Keratinocyte (primary cell): Measurements from ENCODE around the gene DAPK1. TPM values are rescaled to one million over a fixed set of nuclear protein-coding genes. Genes with fewer than 3 reads are reported as not detected.

Experiments used
- DNase-seq: peaks from one replicate; pipeline ENCODE4 v3.0.0-alpha.2; 2011; ENCODE audit warnings: low read depth, missing footprints, low spot score
- FAIRE-seq: peaks from 2 replicates; lab custom pipeline; 2011; peaks lifted over from hg19 to GRCh38; lab: Jason Lieb, UNC
- H2AFZ ChIP-seq: 2 replicates; pipeline ENCODE4 v1.6.0; 2012; ENCODE audit warnings: low read length, control low read depth, inconsistent platforms; ENCODE audit not compliant: control insufficient read depth
- H3K27ac ChIP-seq: 2 replicates; pipeline ENCODE4 v1.5.1; 2011; ENCODE audit warnings: low read length; ENCODE audit not compliant: control insufficient read depth, insufficient read depth
- H3K27me3 ChIP-seq: 3 replicates; pipeline ENCODE4 v1.6.0; 2011; ENCODE audit warnings: low read length; ENCODE audit not compliant: control insufficient read depth, insufficient read depth; ENCODE audit errors: extremely low read depth
- H3K36me3 ChIP-seq, 2 experiments: 2 replicates in 1 of 2; 3 replicates in 1 of 2; pipeline ENCODE4 v1.5.1; 2011; ENCODE audit warnings: low read length in 2 of 2, mild to moderate bottlenecking in 1 of 2; ENCODE audit not compliant: control insufficient read depth in 2 of 2, insufficient read depth in 2 of 2; ENCODE audit errors: extremely low read depth in 1 of 2
- H3K4me1 ChIP-seq: 3 replicates; pipeline ENCODE4 v1.5.1; 2011; ENCODE audit warnings: low read length; ENCODE audit not compliant: control insufficient read depth, insufficient read depth; ENCODE audit errors: extremely low read depth
- H3K4me2 ChIP-seq: 3 replicates; pipeline ENCODE4 v1.6.0; 2011; ENCODE audit warnings: low read depth, low read length; ENCODE audit not compliant: control insufficient read depth, insufficient read depth; ENCODE audit errors: extremely low read depth
- H3K4me3 ChIP-seq, 3 experiments: fragments of 200-600 bp in 1 of 3; sonication (generic) in 1 of 3; 2 replicates in 2 of 3; 3 replicates in 1 of 3; pipeline ENCODE4 v1.5.1; 2011 to 2016; ENCODE audit warnings: low read length in 3 of 3, mild to moderate bottlenecking in 3 of 3, control low read depth in 2 of 3, inconsistent platforms in 1 of 3, low read depth in 1 of 3, mixed read lengths in 1 of 3, mixed run types in 1 of 3, moderate library complexity in 1 of 3; ENCODE audit not compliant: control insufficient read depth in 2 of 3, insufficient read depth in 2 of 3; ENCODE audit errors: extremely low read depth in 1 of 3
- H3K79me2 ChIP-seq: 2 replicates; pipeline ENCODE4 v1.6.0; 2012; ENCODE audit warnings: low read length; ENCODE audit not compliant: control insufficient read depth, insufficient read depth
- H3K9ac ChIP-seq: 3 replicates; pipeline ENCODE4 v1.6.0; 2011; ENCODE audit warnings: low read length; ENCODE audit not compliant: control insufficient read depth, insufficient read depth; ENCODE audit errors: extremely low read depth
- H3K9me1 ChIP-seq: 3 replicates; pipeline ENCODE4 v1.6.0; 2011; ENCODE audit warnings: low read length; ENCODE audit not compliant: control insufficient read depth, insufficient read depth; ENCODE audit errors: extremely low read depth
- H3K9me3 ChIP-seq: 2 replicates; pipeline ENCODE4 v1.5.1; 2012; ENCODE audit warnings: low read depth, low read length; ENCODE audit not compliant: control insufficient read depth
- H4K20me1 ChIP-seq: 3 replicates; pipeline ENCODE4 v1.6.0; 2011; ENCODE audit warnings: low read length; ENCODE audit not compliant: control insufficient read depth, insufficient read depth; ENCODE audit errors: extremely low read depth
- CTCF ChIP-seq, 3 experiments: IDR thresholded peaks in 1 of 3; conservative IDR thresholded peaks in 1 of 3; optimal IDR thresholded peaks in 1 of 3; 2 replicates in 2 of 3; 3 replicates in 1 of 3; pipeline versions ENCODE3 to v1.5.1; 2011; ENCODE audit warnings: low read length in 3 of 3, mild to moderate bottlenecking in 3 of 3, moderate library complexity in 2 of 3, control low read depth in 1 of 3, inconsistent platforms in 1 of 3; ENCODE audit not compliant: insufficient read depth in 2 of 3; ENCODE audit errors: extremely low read depth in 1 of 3
- EZH2 ChIP-seq: IDR thresholded peaks from one replicate; pipeline ENCODE4 v1.6.1; 2012; ENCODE audit warnings: inconsistent platforms, mild to moderate bottlenecking, low read length, moderate library complexity
- dilution Hi-C: fragments of 300-500 bp; cut with MboI; formaldehyde crosslinking; loops from one replicate; pipeline ENCODE4 v1.7.0; 2020; ENCODE audit warnings: low sequenced_read_pairs; ENCODE audit not compliant: extremely low pct_ligation_motif_present
- polyA plus RNA-seq, 5 experiments: library from polyadenylated mRNA; depleted of rRNA in 3 of 5; stranded (reverse) in 3 of 5; stranded (forward) in 1 of 5; unstranded in 1 of 5; fragments of >200 nt; gene quantifications; 1 replicate in 1 of 5; 2 replicates in 3 of 5; 3 replicates in 1 of 5; pipeline versions ENCODE4 v1.2.1 to v1.2.3, GENCODE V29; 2011 to 2012; ENCODE audit warnings: missing spikeins in 2 of 5, low read depth in 1 of 5, low replicate concordance in 1 of 5

Gene DAPK1
- polyA plus RNA-seq, 1 donor (not counting 4 experiments of a cell fraction or from before 2014, with no cell fraction given) = 2.8 TPM

- Histone ChIP-seq H4K20me1 (no peaks in the 10 kb centered on the region), H3K4me2 (no peak overlapping the region), H3K27ac (no peak overlapping the region), H2AFZ (no peak overlapping the region), H3K27me3 (no peaks in the 10 kb centered on the region), H3K79me2 (no peaks in the 10 kb centered on the region), H3K9me1 (no peaks in the 10 kb centered on the region), H3K9ac (no peak overlapping the region), H3K4me1 (no peaks in the 10 kb centered on the region), H3K9me3 (no peaks in the 10 kb centered on the region), H3K4me3 (no peak overlapping the region), H3K36me3 (no peaks in the 10 kb centered on the region)
- DNase-seq = no peak
- FAIRE-seq = no peak
- TF ChIP-seq CTCF (optimal IDR thresholded peaks at IDR 0.05 in 1 of 3, IDR thresholded peaks at IDR 0.05 in 1 of 3, conservative IDR thresholded peaks at IDR 0.05 in 1 of 3; ENCODE audit: extremely low read depth in 1 of 3, insufficient read depth in 2 of 3, low read length in 3 of 3) = no peak
- no peak for TF ChIP-seq EZH2
- dilution Hi-C loops = no loop called here
Measured at GRCh38 chr9:87657190-87657589, 159.5 kb downstream of the DAPK1 start.

DNA sequence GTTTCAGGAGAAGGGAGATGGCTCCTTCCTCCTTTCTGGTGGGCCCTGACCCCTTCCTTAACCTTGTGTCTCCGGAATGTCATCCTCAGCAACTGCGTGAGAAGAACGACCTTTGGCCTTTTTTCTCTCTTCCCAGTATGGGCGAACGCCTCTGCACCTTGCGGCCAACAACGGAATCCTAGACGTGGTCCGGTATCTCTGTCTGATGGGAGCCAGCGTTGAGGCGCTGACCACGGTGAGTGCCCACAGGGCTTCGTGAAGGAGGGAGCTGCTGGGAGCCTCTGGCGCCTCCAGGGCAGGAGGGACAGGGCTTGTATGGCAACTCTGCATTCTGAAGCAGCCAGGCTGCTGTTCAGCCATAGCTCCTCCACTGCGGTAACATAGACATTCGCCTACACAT is 160.2 kb downstream of the DAPK1 start:
- no peak for TF ChIP-seq EZH2
- no peak for TF ChIP-seq CTCF (optimal IDR thresholded peaks at IDR 0.05 in 1 of 3, IDR thresholded peaks at IDR 0.05 in 1 of 3, conservative IDR thresholded peaks at IDR 0.05 in 1 of 3; ENCODE audit: extremely low read depth in 1 of 3, insufficient read depth in 2 of 3, low read length in 3 of 3)
- Histone ChIP-seq H2AFZ (no peak overlapping the region), H3K79me2 (no peaks in the 10 kb centered on the region), H3K4me3 (no peak overlapping the region), H4K20me1 (no peaks in the 10 kb centered on the region), H3K9me3 (no peaks in the 10 kb centered on the region), H3K9me1 (no peaks in the 10 kb centered on the region), H3K4me2 (no peak overlapping the region), H3K4me1 (no peaks in the 10 kb centered on the region), H3K9ac (no peak overlapping the region), H3K27me3 (no peaks in the 10 kb centered on the region), H3K27ac (no peak overlapping the region), H3K36me3 (no peaks in the 10 kb centered on the region)
- FAIRE-seq (no peak), DNase-seq (no peak)
- dilution Hi-C loops = no loop called here
